WTC11 (cell line): ENCODE results near the gene TLE6. TPM values are rescaled to one million over a fixed set of nuclear protein-coding genes. Genes with fewer than 3 reads are reported as not detected.

ENCODE experiments used
- ATAC-seq: fragments of 200-7000 bp; cut with Tn5 transposase; 2 replicates; pipeline ENCODE4 v1.10.0; 2021; ENCODE audit warnings: mild to moderate bottlenecking, moderate library complexity
- CTCF ChIA-PET: fragments of 300-600 bp; sonication (Branson Sonifier 250); formaldehyde crosslinking; loops from one replicate; lab custom pipeline; 2021; ENCODE audit warnings: antibody characterized with exemption; lab: Charles Lee
- POLR2A ChIA-PET: fragments of 350-600 bp; sonication (Branson Sonifier 250); formaldehyde crosslinking; loops from one replicate; lab custom pipeline; 2021; ENCODE audit warnings: antibody characterized with exemption; lab: Charles Lee
- DNase-seq: peaks from one replicate; pipeline ENCODE4 v3.0.0; 2021; ENCODE audit warnings: low spot score
- H3K27ac Mint-ChIP-seq: 2 replicates; pipeline ENCODE4 v1.8.0; 2021; ENCODE audit warnings: mixed read lengths
- H3K27me3 Mint-ChIP-seq: 2 replicates; pipeline ENCODE4 v1.8.0; 2021; ENCODE audit warnings: low read depth, mild to moderate bottlenecking, moderate library complexity, mixed read lengths
- H3K36me3 Mint-ChIP-seq: 2 replicates; pipeline ENCODE4 v1.8.0; 2021; ENCODE audit warnings: mixed read lengths
- H3K4me1 Mint-ChIP-seq: 2 replicates; pipeline ENCODE4 v1.8.0; 2022; ENCODE audit warnings: mixed read lengths
- H3K4me3 Mint-ChIP-seq: 2 replicates; pipeline ENCODE4 v1.8.0; 2021; ENCODE audit warnings: mild to moderate bottlenecking, moderate library complexity, mixed read lengths
- H3K9me3 Mint-ChIP-seq: 2 replicates; pipeline ENCODE4 v1.8.0; 2021; ENCODE audit warnings: mixed read lengths
- EMX1 ChIP-seq: fragments of 250-450 bp; sonication (Bioruptor Pico); IDR thresholded peaks from 2 replicates; pipeline ENCODE4 v1.8.0; 2021; ENCODE audit warnings: mild to moderate bottlenecking
- FOXP1 ChIP-seq: sonication (generic); formaldehyde crosslinking; IDR thresholded peaks from 2 replicates; pipeline ENCODE4 v1.8.0; 2022; ENCODE audit warnings: missing genetic modification reagents, mild to moderate bottlenecking, moderate library complexity, borderline replicate concordance
- MXD4 ChIP-seq: fragments of 250-450 bp; sonication (Bioruptor Pico); IDR thresholded peaks from 2 replicates; pipeline ENCODE4 v1.8.0; 2021; ENCODE audit warnings: mild to moderate bottlenecking, moderate library complexity, borderline replicate concordance
- NFE2L1 ChIP-seq: sonication (generic); formaldehyde crosslinking; IDR thresholded peaks from 2 replicates; pipeline ENCODE4 v1.8.1; 2023; ENCODE audit warnings: missing genetic modification reagents
- NR2C2 ChIP-seq: sonication (generic); formaldehyde crosslinking; IDR thresholded peaks from 2 replicates; pipeline ENCODE4 v1.8.0; 2022; ENCODE audit warnings: mild to moderate bottlenecking, missing genetic modification reagents
- SOX15 ChIP-seq: fragments of 250-450 bp; sonication (Bioruptor Pico); IDR thresholded peaks from 2 replicates; pipeline ENCODE4 v1.9.0; 2021; ENCODE audit warnings: mild to moderate bottlenecking
- ZNF138 ChIP-seq: sonication (generic); formaldehyde crosslinking; conservative IDR thresholded peaks from 2 replicates; pipeline ENCODE4 v1.8.1; 2022; ENCODE audit warnings: mild to moderate bottlenecking, moderate library complexity, missing genetic modification reagents
- ZNF219 ChIP-seq: sonication (generic); formaldehyde crosslinking; IDR thresholded peaks from 2 replicates; pipeline ENCODE4 v1.8.0; 2023; ENCODE audit warnings: missing genetic modification reagents, mild to moderate bottlenecking, borderline replicate concordance
- ZNF232 ChIP-seq: sonication (generic); formaldehyde crosslinking; IDR thresholded peaks from 2 replicates; pipeline ENCODE4 v1.8.0; 2022; ENCODE audit warnings: mild to moderate bottlenecking, missing genetic modification reagents
- ZNF317 ChIP-seq: sonication (generic); formaldehyde crosslinking; IDR thresholded peaks from 2 replicates; pipeline ENCODE4 v1.8.1; 2023; ENCODE audit warnings: low read depth, mild to moderate bottlenecking, moderate library complexity, missing genetic modification reagents, borderline replicate concordance
- ZNF416 ChIP-seq: fragments of 250-450 bp; sonication (Bioruptor Pico); IDR thresholded peaks from 2 replicates; pipeline ENCODE4 v1.9.0; 2021; ENCODE audit warnings: mild to moderate bottlenecking, inconsistent platforms
- ZNF423 ChIP-seq: fragments of 250-450 bp; sonication (Bioruptor Pico); IDR thresholded peaks from 2 replicates; pipeline ENCODE4 v2.1.2; 2022; ENCODE audit warnings: mild to moderate bottlenecking, moderate library complexity
- ZNF671 ChIP-seq: fragments of 250-450 bp; sonication (Bioruptor Pico); IDR thresholded peaks from 2 replicates; pipeline ENCODE4 v1.8.0; 2021; ENCODE audit warnings: mild to moderate bottlenecking
- total RNA-seq: library from RNA; stranded (reverse); gene quantifications from 3 replicates; pipeline ENCODE4 v1.2.3, GENCODE V29; 2021
- TF ChIP-seq, protein P1 (sequence below): fragments of 250-450 bp; sonication (Bioruptor Pico); IDR thresholded peaks from 2 replicates; pipeline ENCODE4 v1.9.0; 2021; ENCODE audit warnings: mild to moderate bottlenecking, borderline replicate concordance
- TF ChIP-seq, protein P2 (sequence below): sonication (generic); formaldehyde crosslinking; IDR thresholded peaks from 2 replicates; pipeline ENCODE4 v1.8.0; 2022; ENCODE audit warnings: mild to moderate bottlenecking, missing genetic modification reagents
- TF ChIP-seq, protein P3 (sequence below): sonication (generic); formaldehyde crosslinking; IDR thresholded peaks from 2 replicates; pipeline ENCODE4 v1.8.1; 2023; ENCODE audit warnings: mild to moderate bottlenecking, missing genetic modification reagents
- TF ChIP-seq, protein P4 (sequence below): fragments of 250-450 bp; sonication (Bioruptor Pico); IDR thresholded peaks from 2 replicates; pipeline ENCODE4 v2.1.2; 2022; ENCODE audit warnings: mild to moderate bottlenecking, moderate library complexity
- TF ChIP-seq, protein P5 (sequence below): sonication (generic); formaldehyde crosslinking; IDR thresholded peaks from 2 replicates; pipeline ENCODE4 v1.8.1; 2022; ENCODE audit warnings: low read depth, missing genetic modification reagents, borderline replicate concordance
- TF ChIP-seq, protein P6 (sequence below): sonication (generic); formaldehyde crosslinking; IDR thresholded peaks from 2 replicates; pipeline ENCODE4 v1.8.1; 2022; ENCODE audit warnings: low read depth, mild to moderate bottlenecking, moderate library complexity, missing genetic modification reagents, borderline replicate concordance
- TF ChIP-seq, protein P7 (sequence below): sonication (generic); formaldehyde crosslinking; conservative IDR thresholded peaks from 2 replicates; pipeline ENCODE4 v1.8.1; 2022; ENCODE audit warnings: mild to moderate bottlenecking, missing genetic modification reagents
- TF ChIP-seq, protein P8 (sequence below): fragments of 200-600 bp; IDR thresholded peaks from 2 replicates; pipeline ENCODE4 v1.8.0; 2022; ENCODE audit warnings: antibody characterized with exemption

TLE6 gene
- total RNA-seq, 1 experiment from 2014 or later, result 3.1 TPM

DNA sequence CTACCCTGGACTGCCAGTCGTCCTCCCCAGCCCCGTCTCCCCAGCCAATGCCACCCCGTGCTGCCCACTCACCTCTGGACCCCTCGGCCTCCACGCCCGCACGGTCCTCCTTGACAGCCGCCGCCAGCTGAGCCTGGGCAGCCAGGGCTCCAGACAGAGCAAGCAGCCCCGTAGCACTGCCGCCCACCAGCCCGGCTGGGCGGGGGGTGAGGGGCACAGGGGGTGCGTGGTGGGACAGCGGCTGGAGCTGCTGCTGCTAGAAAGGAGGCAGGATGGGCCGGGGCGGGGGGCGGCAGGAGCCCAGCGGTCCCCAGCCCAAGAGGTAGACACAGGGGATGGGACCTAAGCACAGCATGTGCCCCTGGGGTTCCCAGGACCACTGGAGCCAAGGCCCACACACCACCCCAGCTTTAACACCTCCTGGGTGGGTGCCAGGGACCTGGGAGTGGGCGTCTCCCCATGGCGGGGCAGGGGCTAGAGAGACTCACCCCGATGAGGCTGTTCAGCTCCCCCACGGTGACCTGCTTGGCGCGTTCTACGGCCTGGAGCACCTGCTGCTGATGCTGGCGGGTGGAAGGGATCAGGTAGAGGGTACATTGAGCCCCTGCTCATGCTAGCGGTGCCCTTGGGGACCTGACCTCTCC lies 42.0 kb downstream of the TLE6 start (continued):
- TF ChIP-seq, protein P1, sequence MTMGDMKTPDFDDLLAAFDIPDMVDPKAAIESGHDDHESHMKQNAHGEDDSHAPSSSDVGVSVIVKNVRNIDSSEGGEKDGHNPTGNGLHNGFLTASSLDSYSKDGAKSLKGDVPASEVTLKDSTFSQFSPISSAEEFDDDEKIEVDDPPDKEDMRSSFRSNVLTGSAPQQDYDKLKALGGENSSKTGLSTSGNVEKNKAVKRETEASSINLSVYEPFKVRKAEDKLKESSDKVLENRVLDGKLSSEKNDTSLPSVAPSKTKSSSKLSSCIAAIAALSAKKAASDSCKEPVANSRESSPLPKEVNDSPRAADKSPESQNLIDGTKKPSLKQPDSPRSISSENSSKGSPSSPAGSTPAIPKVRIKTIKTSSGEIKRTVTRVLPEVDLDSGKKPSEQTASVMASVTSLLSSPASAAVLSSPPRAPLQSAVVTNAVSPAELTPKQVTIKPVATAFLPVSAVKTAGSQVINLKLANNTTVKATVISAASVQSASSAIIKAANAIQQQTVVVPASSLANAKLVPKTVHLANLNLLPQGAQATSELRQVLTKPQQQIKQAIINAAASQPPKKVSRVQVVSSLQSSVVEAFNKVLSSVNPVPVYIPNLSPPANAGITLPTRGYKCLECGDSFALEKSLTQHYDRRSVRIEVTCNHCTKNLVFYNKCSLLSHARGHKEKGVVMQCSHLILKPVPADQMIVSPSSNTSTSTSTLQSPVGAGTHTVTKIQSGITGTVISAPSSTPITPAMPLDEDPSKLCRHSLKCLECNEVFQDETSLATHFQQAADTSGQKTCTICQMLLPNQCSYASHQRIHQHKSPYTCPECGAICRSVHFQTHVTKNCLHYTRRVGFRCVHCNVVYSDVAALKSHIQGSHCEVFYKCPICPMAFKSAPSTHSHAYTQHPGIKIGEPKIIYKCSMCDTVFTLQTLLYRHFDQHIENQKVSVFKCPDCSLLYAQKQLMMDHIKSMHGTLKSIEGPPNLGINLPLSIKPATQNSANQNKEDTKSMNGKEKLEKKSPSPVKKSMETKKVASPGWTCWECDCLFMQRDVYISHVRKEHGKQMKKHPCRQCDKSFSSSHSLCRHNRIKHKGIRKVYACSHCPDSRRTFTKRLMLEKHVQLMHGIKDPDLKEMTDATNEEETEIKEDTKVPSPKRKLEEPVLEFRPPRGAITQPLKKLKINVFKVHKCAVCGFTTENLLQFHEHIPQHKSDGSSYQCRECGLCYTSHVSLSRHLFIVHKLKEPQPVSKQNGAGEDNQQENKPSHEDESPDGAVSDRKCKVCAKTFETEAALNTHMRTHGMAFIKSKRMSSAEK, result no peak
- TF ChIP-seq ZNF423 (CRISPR knock-in tag), result no peak

DNA sequence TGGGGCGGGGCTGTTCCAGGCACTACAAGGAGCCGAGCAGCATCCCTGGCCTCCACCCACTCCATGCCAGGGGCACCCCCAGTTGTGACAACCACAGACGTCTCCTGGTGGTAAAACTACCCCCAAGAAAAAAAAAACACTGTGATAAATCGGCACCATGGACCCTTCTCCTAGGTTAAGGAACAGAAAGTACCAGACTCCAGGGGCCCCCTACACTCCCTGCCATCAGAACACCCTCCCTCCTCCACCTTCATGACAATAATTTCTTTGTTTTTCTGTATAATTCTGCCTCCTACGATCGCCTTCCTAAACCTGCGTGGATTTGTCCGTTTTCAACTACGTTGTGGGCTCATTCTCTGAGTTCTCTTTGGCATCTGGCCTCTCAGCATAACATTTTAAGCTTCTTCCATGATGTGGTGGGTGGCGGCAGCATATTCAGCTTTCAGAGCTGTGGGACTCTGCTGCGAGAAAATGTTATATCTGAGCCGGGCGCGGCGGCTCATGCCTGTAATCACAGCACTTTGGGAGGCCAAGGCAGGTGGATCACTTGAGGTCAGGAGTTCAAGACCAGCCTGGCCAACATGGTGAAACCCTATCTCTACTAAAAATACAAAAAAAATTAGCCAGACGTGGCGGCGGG lies 43.1 kb downstream of the TLE6 start:
- Mint-ChIP-seq H3K4me1 (peaks cover 22% of the 10 kb centered on the region), H3K4me3 (no peak overlapping the region), H3K27ac (no peak overlapping the region)
- CTCF ChIA-PET, result no interaction called here
- ATAC-seq (no peak), DNase-seq (no peak)
- no peak for TF ChIP-seq SOX15 (CRISPR knock-in tag)
- no peak for TF ChIP-seq MXD4 (CRISPR knock-in tag)
- no peak for TF ChIP-seq NR2C2 (CRISPR knock-in tag)
- TF ChIP-seq FOXP1, result no peak
- no peak for TF ChIP-seq ZNF416 (CRISPR knock-in tag)
- TF ChIP-seq ZNF671 (CRISPR knock-in tag), result no peak
- TF ChIP-seq, protein P2, sequence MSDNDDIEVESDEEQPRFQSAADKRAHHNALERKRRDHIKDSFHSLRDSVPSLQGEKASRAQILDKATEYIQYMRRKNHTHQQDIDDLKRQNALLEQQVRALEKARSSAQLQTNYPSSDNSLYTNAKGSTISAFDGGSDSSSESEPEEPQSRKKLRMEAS (CRISPR knock-in tag), result no peak
- no peak for TF ChIP-seq ZNF232 (CRISPR knock-in tag)
- TF ChIP-seq, protein P3, sequence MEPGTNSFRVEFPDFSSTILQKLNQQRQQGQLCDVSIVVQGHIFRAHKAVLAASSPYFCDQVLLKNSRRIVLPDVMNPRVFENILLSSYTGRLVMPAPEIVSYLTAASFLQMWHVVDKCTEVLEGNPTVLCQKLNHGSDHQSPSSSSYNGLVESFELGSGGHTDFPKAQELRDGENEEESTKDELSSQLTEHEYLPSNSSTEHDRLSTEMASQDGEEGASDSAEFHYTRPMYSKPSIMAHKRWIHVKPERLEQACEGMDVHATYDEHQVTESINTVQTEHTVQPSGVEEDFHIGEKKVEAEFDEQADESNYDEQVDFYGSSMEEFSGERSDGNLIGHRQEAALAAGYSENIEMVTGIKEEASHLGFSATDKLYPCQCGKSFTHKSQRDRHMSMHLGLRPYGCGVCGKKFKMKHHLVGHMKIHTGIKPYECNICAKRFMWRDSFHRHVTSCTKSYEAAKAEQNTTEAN (CRISPR knock-in tag), result no peak
- TF ChIP-seq EMX1 (CRISPR knock-in tag), result no peak
- TF ChIP-seq ZNF138 (CRISPR knock-in tag), result no peak
- TF ChIP-seq ZNF317, result no peak
- TF ChIP-seq, protein P4, sequence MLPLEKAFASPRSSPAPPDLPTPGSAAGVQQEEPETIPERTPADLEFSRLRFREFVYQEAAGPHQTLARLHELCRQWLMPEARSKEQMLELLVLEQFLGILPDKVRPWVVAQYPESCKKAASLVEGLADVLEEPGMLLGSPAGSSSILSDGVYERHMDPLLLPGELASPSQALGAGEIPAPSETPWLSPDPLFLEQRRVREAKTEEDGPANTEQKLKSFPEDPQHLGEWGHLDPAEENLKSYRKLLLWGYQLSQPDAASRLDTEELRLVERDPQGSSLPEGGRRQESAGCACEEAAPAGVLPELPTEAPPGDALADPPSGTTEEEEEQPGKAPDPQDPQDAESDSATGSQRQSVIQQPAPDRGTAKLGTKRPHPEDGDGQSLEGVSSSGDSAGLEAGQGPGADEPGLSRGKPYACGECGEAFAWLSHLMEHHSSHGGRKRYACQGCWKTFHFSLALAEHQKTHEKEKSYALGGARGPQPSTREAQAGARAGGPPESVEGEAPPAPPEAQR, result no peak
- TF ChIP-seq NFE2L1, result no peak
- TF ChIP-seq, protein P5, sequence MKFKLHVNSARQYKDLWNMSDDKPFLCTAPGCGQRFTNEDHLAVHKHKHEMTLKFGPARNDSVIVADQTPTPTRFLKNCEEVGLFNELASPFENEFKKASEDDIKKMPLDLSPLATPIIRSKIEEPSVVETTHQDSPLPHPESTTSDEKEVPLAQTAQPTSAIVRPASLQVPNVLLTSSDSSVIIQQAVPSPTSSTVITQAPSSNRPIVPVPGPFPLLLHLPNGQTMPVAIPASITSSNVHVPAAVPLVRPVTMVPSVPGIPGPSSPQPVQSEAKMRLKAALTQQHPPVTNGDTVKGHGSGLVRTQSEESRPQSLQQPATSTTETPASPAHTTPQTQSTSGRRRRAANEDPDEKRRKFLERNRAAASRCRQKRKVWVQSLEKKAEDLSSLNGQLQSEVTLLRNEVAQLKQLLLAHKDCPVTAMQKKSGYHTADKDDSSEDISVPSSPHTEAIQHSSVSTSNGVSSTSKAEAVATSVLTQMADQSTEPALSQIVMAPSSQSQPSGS (CRISPR knock-in tag), result no peak
- TF ChIP-seq, protein P6, sequence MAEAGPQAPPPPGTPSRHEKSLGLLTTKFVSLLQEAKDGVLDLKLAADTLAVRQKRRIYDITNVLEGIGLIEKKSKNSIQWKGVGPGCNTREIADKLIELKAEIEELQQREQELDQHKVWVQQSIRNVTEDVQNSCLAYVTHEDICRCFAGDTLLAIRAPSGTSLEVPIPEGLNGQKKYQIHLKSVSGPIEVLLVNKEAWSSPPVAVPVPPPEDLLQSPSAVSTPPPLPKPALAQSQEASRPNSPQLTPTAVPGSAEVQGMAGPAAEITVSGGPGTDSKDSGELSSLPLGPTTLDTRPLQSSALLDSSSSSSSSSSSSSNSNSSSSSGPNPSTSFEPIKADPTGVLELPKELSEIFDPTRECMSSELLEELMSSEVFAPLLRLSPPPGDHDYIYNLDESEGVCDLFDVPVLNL (CRISPR knock-in tag), result no peak
- TF ChIP-seq, protein P7, sequence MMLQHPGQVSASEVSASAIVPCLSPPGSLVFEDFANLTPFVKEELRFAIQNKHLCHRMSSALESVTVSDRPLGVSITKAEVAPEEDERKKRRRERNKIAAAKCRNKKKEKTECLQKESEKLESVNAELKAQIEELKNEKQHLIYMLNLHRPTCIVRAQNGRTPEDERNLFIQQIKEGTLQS (CRISPR knock-in tag), result no peak
- TF ChIP-seq, protein P8, sequence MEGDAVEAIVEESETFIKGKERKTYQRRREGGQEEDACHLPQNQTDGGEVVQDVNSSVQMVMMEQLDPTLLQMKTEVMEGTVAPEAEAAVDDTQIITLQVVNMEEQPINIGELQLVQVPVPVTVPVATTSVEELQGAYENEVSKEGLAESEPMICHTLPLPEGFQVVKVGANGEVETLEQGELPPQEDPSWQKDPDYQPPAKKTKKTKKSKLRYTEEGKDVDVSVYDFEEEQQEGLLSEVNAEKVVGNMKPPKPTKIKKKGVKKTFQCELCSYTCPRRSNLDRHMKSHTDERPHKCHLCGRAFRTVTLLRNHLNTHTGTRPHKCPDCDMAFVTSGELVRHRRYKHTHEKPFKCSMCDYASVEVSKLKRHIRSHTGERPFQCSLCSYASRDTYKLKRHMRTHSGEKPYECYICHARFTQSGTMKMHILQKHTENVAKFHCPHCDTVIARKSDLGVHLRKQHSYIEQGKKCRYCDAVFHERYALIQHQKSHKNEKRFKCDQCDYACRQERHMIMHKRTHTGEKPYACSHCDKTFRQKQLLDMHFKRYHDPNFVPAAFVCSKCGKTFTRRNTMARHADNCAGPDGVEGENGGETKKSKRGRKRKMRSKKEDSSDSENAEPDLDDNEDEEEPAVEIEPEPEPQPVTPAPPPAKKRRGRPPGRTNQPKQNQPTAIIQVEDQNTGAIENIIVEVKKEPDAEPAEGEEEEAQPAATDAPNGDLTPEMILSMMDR, result no peak
- TF ChIP-seq ZNF219 (CRISPR knock-in tag), result no peak
- TF ChIP-seq, all 79 proteins: peak for 0
- H3K9me3 Mint-ChIP-seq, result no peaks in the 10 kb centered on the region
- peaks cover 14% of the 10 kb centered on the region for H3K27me3 Mint-ChIP-seq
- H3K36me3 Mint-ChIP-seq, result no peaks in the 10 kb centered on the region
- POLR2A ChIA-PET, result interaction anchor here (0.6 kb wide), 1 partner anchor 43 kb away, joined by 4 read pairs; no protein-coding TSS in a partner anchor
